Activated CD4-positive, alpha-beta T cell treated with anti-CD3 and anti-CD28 coated beads for 36 hours (primary cell): Measurements from ENCODE around the gene MISP. TPM values are rescaled to one million over a fixed set of nuclear protein-coding genes. Genes with fewer than 3 reads are reported as not detected.
A peak's percentile ranks its signal among the peaks of the same experiment; 100 is the strongest.

ENCODE experiments used
- microRNA-seq: library from miRNA; unstranded; fragments of <30 nt; microRNA quantifications from one replicate; pipeline ENCODE4 v1.2.0, GENCODE V29; 2021; ENCODE audit warnings: borderline replicate concordance
- total RNA-seq, 2 experiments: library from RNA; stranded (reverse); gene quantifications; one replicate each; pipeline ENCODE4 v1.2.3, GENCODE V29; 2021

Gene MISP
- total RNA-seq, 2 experiments from 2014 or later = 0.07 TPM; not detected in 1

Small RNA genes lying within 50 kb of the gene (microRNA-seq; reads per million reads assigned to microRNA genes)
- gene MIR3187 (103 reads per million, percentile 65 among the genes with 10 or more reads in this experiment), gene MIR4745 (31.7 reads per million, percentile 50 among the genes with 10 or more reads in this experiment)

Other genes starting within 250 kb of the MISP start
- 1 to 10 TPM; 6.4 to 8.4 TPM for gene TPGS1, start 243.6 kb upstream of the MISP start, total RNA-seq
- 10 to 100 TPM; 36.7 to 41.5 TPM for gene CDC34, start 219.4 kb upstream of the MISP start, total RNA-seq
- 10 to 100 TPM; 22.5 to 25.3 TPM for gene GZMM, start 207.1 kb upstream of the MISP start, total RNA-seq
- gene BSG, start 178.5 kb upstream of the MISP start, total RNA-seq = 100 to 1,000 TPM; 165 to 175 TPM
- under 1 TPM; 0.48 to 0.53 TPM for gene HCN2, start 161.2 kb upstream of the MISP start, total RNA-seq
- 10 to 100 TPM; 69.0 to 77.4 TPM for gene POLRMT, start 117.6 kb upstream of the MISP start, total RNA-seq
- not detected for gene FGF22, start 111.2 kb upstream of the MISP start, total RNA-seq
- 10 to 100 TPM; 83.0 to 91.3 TPM for gene RNF126, start 87.9 kb upstream of the MISP start, total RNA-seq
- 10 to 100 TPM in 1 of 2 experiments, 1 to 10 TPM in 1; 8.5 to 10.1 TPM for gene FSTL3, start 74.7 kb upstream of the MISP start, total RNA-seq
- gene PRSS57, start 55.7 kb upstream of the MISP start, total RNA-seq = not detected
- gene PALM, start 42.2 kb upstream of the MISP start, total RNA-seq = under 1 TPM in 1 of 2 experiments, not detected in 1; 0.18 TPM
- gene PTBP1, start 46.3 kb downstream of the MISP start, total RNA-seq = 100 to 1,000 TPM; 584 to 738 TPM
- gene PLPPR3, start 70.8 kb downstream of the MISP start, total RNA-seq = not detected
- gene AZU1, start 76.7 kb downstream of the MISP start, total RNA-seq = not detected
- gene PRTN3, start 89.9 kb downstream of the MISP start, total RNA-seq = not detected
- gene ELANE, start 101.2 kb downstream of the MISP start, total RNA-seq = not detected
- 1 to 10 TPM in 1 of 2 experiments, under 1 TPM in 1; 0.79 to 1.5 TPM for gene CFD, start 108.6 kb downstream of the MISP start, total RNA-seq
- 10 to 100 TPM; 52.6 to 70.3 TPM for gene MED16, start 142.1 kb downstream of the MISP start, total RNA-seq
- gene RNU6-9, start 142.4 kb downstream of the MISP start, total RNA-seq = not detected
- gene R3HDM4, start 162.1 kb downstream of the MISP start, total RNA-seq = 10 to 100 TPM; 73.7 to 83.3 TPM
- 10 to 100 TPM; 14.3 to 18.4 TPM for gene KISS1R, start 166.2 kb downstream of the MISP start, total RNA-seq
- gene ARID3A, start 174.9 kb downstream of the MISP start, total RNA-seq = 10 to 100 TPM; 25.1 to 36.0 TPM
- gene WDR18, start 233.2 kb downstream of the MISP start, total RNA-seq = 10 to 100 TPM; 71.6 to 87.8 TPM
- gene GRIN3B, start 249.3 kb downstream of the MISP start, total RNA-seq = under 1 TPM in 1 of 2 experiments, not detected in 1; 0.09 TPM